ENCODE measurements around the gene SUPT3H.

SUPT3H gene

GRCh38 chr6:44811456-44811855 is 566.3 kb downstream of the SUPT3H start:
- TF ChIP-seq, protein P1, sequence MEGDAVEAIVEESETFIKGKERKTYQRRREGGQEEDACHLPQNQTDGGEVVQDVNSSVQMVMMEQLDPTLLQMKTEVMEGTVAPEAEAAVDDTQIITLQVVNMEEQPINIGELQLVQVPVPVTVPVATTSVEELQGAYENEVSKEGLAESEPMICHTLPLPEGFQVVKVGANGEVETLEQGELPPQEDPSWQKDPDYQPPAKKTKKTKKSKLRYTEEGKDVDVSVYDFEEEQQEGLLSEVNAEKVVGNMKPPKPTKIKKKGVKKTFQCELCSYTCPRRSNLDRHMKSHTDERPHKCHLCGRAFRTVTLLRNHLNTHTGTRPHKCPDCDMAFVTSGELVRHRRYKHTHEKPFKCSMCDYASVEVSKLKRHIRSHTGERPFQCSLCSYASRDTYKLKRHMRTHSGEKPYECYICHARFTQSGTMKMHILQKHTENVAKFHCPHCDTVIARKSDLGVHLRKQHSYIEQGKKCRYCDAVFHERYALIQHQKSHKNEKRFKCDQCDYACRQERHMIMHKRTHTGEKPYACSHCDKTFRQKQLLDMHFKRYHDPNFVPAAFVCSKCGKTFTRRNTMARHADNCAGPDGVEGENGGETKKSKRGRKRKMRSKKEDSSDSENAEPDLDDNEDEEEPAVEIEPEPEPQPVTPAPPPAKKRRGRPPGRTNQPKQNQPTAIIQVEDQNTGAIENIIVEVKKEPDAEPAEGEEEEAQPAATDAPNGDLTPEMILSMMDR (IDR thresholded peaks at IDR 0.05; ENCODE audit: low read depth, low read length, missing control alignments) = no peak
- DNase-seq (ENCODE audit: extremely low read depth, low read depth) = no peak
- no peak overlapping the region for H3K4me3 ChIP-seq (replicated peaks; ENCODE audit: low read depth, low read length)

DNA sequence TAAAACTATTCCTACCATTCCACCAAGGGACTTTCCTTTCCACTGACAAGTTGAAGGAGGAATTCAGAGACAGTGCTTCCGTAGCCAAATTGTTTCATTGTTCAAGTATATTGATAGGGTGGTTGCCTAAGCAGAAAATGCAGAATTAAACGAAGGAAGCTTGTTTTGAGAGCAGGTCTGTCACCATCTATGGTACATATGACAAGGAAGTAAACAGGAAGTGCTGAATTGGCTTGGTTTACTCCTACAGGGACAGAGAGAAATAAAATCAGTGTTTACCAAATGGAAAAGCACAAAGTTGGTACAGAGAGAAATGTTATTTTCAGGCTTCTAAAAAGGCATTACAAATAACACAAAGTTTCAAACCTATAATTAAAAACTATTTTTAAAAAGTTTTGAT is 568.5 kb downstream of the SUPT3H start:
- TF ChIP-seq, protein P1 (IDR thresholded peaks at IDR 0.05; ENCODE audit: low read depth, low read length, missing control alignments) = no peak
- DNase-seq (ENCODE audit: extremely low read depth, low read depth) = no peak
- H3K4me3 ChIP-seq (replicated peaks; ENCODE audit: low read depth, low read length) = no peak overlapping the region

DNA sequence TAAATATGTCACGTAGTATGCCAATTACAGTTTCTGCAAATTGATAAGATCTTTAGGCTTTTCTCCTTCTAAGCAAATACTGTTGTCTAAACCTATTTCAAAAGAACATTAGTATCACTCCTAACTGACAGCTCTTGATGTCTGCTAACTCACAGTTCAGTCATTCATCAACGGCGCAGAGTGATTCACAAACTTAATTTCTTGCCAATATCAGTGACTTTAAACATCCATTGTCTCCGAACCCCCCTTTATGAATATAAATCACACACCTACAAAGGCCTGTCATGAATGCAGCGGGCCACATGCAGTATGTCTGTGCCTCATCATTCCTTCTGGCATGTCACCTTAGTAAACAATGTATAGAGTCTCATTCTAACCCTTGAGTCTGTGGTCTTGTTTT is 569.6 kb downstream of the SUPT3H start:
- no peak for DNase-seq (ENCODE audit: extremely low read depth, low read depth)
- no peak overlapping the region for H3K4me3 ChIP-seq (replicated peaks; ENCODE audit: low read depth, low read length)
- TF ChIP-seq, protein P1 (IDR thresholded peaks at IDR 0.05; ENCODE audit: low read depth, low read length, missing control alignments) = no peak

DNA sequence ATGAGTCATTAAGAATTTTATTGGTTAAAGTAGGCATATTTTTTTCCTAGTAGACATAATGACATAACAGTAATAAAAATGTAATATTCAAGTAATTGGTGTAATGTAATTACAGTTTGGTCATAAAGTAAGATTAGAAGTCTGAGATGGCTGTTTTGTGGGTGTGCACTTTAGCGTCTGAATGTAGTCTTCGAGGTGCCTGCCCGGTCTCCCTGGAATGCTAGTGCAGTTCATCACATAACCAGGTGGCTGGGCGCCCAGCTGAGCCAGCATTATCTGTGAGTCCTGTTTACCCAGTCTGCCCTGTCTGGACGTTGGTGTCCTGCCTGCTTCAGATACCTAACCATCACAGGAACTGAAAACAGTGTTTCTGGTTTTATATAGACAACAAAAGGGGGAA is 571.1 kb downstream of the SUPT3H start:
- TF ChIP-seq, protein P1 (IDR thresholded peaks at IDR 0.05; ENCODE audit: low read depth, low read length, missing control alignments) = no peak
- no peak overlapping the region for H3K4me3 ChIP-seq (replicated peaks; ENCODE audit: low read depth, low read length)

GRCh38 chr6:44805238-44805846 is 572.4 kb downstream of the SUPT3H start:
- H3K4me3 ChIP-seq (replicated peaks; ENCODE audit: low read depth, low read length) = no peak overlapping the region
- TF ChIP-seq, protein P1 (IDR thresholded peaks at IDR 0.05; ENCODE audit: low read depth, low read length, missing control alignments) = no peak
- DNase-seq (ENCODE audit: extremely low read depth, low read depth) = peak; percentile 73

More for the DNA sequence above, 571.1 kb downstream of the SUPT3H start:
- DNase-seq (ENCODE audit: extremely low read depth, low read depth) = no peak

DNA sequence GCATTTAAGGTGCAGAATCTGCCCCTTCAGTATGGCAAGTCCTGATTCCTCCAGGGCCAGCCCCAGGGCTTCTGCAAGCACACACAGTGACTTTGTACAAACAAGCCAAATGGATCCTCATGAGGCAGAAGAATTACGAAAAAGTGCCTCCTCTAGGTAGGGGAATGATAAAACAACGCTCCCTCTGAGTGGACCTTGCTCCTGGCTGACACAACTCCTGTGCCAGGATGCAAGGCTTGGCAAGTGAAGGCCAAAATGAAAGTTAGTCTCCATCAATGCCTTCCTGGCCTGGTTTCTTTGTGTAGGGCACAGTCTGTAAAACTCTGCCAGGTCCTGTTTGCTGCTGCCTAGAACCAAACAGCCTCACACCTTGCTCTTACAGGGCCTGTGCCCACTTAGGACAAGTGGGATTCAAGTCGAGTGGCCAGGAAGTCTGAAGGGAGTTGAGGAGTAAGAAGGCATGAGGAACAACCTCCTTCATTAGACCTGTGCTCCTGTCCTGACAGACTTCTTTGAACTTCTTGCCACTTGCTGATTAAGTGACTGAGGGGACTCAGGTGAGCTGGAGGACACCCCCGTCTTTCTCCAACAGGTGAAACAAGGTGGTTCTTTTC is 573.1 kb downstream of the SUPT3H start:
- no peak for DNase-seq (ENCODE audit: extremely low read depth, low read depth)
- TF ChIP-seq, protein P1 (IDR thresholded peaks at IDR 0.05; ENCODE audit: low read depth, low read length, missing control alignments) = no peak
- no peak overlapping the region for H3K4me3 ChIP-seq (replicated peaks; ENCODE audit: low read depth, low read length)
